Lung (tissue), 12 donors: Measurements from ENCODE around the gene TRAPPC12. TPM values are rescaled to one million over a fixed set of nuclear protein-coding genes. Genes with fewer than 3 reads are reported as not detected.

ENCODE experiments used
- ATAC-seq: fragments of 200-7000 bp; cut with Tn5 transposase; one replicate; pipeline ENCODE4 v1.9.1; 2020; ENCODE audit warnings: moderate number of reproducible peaks; ENCODE audit not compliant: insufficient read depth, low FRiP score
- DNase-seq, 3 donors: peaks; one replicate each; pipeline ENCODE4 v3.0.0-alpha.2; 2013 to 2017
- H3K27ac ChIP-seq, 2 donors: one replicate each; pipeline ENCODE4 v1.5.1; 2013; ENCODE audit warnings: mild to moderate bottlenecking in 2 of 2, moderate library complexity in 2 of 2, control low read depth in 1 of 2, inconsistent platforms in 1 of 2, low read depth in 1 of 2, low read length in 1 of 2
- H3K27me3 ChIP-seq, 3 donors: one replicate each; pipeline ENCODE4 v1.5.1; 2013; ENCODE audit warnings: low read length in 2 of 3; ENCODE audit not compliant: control insufficient read depth in 3 of 3, insufficient read depth in 3 of 3
- H3K36me3 ChIP-seq, 4 donors: one replicate each; pipeline ENCODE4 v1.5.1; 2013; ENCODE audit warnings: low read length in 4 of 4, mild to moderate bottlenecking in 1 of 4, moderate library complexity in 1 of 4; ENCODE audit not compliant: control insufficient read depth in 4 of 4, insufficient read depth in 4 of 4
- H3K4me1 ChIP-seq, 5 donors: one replicate each; pipeline ENCODE4 v1.5.1; 2013; ENCODE audit warnings: low read length in 5 of 5, mild to moderate bottlenecking in 2 of 5, moderate library complexity in 1 of 5; ENCODE audit not compliant: control insufficient read depth in 5 of 5, insufficient read depth in 5 of 5
- H3K4me3 ChIP-seq: one replicate; pipeline ENCODE4 v1.5.1; 2013; ENCODE audit warnings: mild to moderate bottlenecking, control low read depth, moderate library complexity
- H3K9ac ChIP-seq, 2 donors: one replicate each; pipeline ENCODE4 v1.5.1; 2013; ENCODE audit warnings: low read length in 2 of 2, control low read depth in 1 of 2; ENCODE audit not compliant: insufficient read depth in 1 of 2
- H3K9me3 ChIP-seq, 4 donors: one replicate each; pipeline ENCODE4 v1.5.1; 2013; ENCODE audit warnings: low read length in 3 of 4, mild to moderate bottlenecking in 1 of 4, moderate library complexity in 1 of 4; ENCODE audit not compliant: control insufficient read depth in 4 of 4, insufficient read depth in 3 of 4
- WGBS, 2 donors: extraction: QIAGEN DNeasy Blood & Tissue Kit; methylation state at CpG; one replicate each; pipeline ENCODE4 v1.1.7; 2013; 5-methylcytosine and 5-hydroxymethylcytosine counted together
- polyA plus RNA-seq, 2 donors: library from polyadenylated mRNA; stranded (reverse); fragments of 200-250 nt; gene quantifications; one replicate each; pipeline ENCODE4 v1.2.1, GENCODE V29; 2013
- total RNA-seq, 2 donors: library from RNA; depleted of rRNA in 1 of 2; stranded (reverse); fragments of >200 nt in 1 of 2; gene quantifications; one replicate each; pipeline ENCODE4 v1.2.1, GENCODE V29; 2014 to 2021
- TF ChIP-seq, protein P1 (sequence below): IDR thresholded peaks from 2 replicates; pipeline ENCODE4 v1.5.1; 2012; ENCODE audit warnings: mild to moderate bottlenecking; ENCODE audit errors: control extremely low read depth, extremely low read depth
- donor health status: control.
- donor health status: control.
- donor health status: Bipolar disorder and iron deficiency.
- donor health status: healthy.
- donor health status: DM: yes; HTN: yes; CAD: no.

TRAPPC12 gene
- total and polyA plus RNA-seq, 4 donors, result 49.9 to 117 (median 91.0) TPM

DNA sequence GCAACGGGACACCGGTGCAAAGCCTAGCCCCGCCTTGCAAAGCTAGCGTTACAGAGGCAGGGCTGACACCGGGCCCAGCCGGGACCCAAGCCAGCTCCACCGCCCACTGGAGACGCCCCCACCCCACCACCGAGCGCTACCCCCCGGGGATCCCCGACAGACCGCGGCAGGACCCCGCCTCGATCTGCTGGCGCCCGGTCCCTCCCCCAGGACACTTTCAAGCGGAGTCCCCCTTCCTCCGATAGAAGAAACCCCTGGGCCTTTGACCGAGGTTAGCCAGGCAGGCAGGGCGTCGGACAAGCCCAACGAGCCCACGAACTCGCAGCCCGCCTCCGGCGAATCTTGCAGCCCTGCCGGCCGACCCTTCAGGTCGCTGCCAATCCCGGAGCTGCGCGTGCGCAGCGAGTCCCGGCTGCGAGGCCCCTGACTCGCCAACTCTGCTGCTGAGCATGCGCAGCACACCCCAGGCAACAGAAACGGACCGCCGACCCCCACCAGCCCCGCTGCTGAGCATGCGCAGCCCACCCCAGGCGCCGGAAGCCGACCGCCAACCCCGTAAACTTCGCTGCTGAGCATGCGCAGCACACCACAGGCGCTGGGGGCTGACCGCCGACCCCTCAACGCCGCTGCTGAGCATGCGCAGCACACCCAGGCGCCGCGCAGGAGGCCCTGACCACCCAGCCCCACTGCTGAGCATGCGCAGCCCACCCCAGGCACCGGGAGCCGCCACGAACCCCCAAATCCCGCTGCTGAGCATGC lies 139.2 kb downstream of the TRAPPC12 start:
- ATAC-seq, result peak; percentile 89
- Histone ChIP-seq H3K4me3 (peak overlapping the region; percentile 86), H3K27ac (peak overlapping the region; percentile 98 to 99), H3K4me1 (peaks cover 6 to 29% (median 11%) of the 10 kb centered on the region in 5 donors), H3K27me3 (no peaks in the 10 kb centered on the region), H3K9me3 (no peaks in the 10 kb centered on the region), H3K36me3 (peaks cover 0 to 3% (median 0%) of the 10 kb centered on the region in 4 donors), H3K9ac (peak overlapping the region in 1 of 2 donors; percentile 66)
- peak; percentile 99 to 100 (median 100) for DNase-seq
- 0% methylated on average over 66 to 67 of the region's 67 CpGs for WGBS, 2 donors
- TF ChIP-seq, protein P1, sequence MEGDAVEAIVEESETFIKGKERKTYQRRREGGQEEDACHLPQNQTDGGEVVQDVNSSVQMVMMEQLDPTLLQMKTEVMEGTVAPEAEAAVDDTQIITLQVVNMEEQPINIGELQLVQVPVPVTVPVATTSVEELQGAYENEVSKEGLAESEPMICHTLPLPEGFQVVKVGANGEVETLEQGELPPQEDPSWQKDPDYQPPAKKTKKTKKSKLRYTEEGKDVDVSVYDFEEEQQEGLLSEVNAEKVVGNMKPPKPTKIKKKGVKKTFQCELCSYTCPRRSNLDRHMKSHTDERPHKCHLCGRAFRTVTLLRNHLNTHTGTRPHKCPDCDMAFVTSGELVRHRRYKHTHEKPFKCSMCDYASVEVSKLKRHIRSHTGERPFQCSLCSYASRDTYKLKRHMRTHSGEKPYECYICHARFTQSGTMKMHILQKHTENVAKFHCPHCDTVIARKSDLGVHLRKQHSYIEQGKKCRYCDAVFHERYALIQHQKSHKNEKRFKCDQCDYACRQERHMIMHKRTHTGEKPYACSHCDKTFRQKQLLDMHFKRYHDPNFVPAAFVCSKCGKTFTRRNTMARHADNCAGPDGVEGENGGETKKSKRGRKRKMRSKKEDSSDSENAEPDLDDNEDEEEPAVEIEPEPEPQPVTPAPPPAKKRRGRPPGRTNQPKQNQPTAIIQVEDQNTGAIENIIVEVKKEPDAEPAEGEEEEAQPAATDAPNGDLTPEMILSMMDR, result no peak

DNA sequence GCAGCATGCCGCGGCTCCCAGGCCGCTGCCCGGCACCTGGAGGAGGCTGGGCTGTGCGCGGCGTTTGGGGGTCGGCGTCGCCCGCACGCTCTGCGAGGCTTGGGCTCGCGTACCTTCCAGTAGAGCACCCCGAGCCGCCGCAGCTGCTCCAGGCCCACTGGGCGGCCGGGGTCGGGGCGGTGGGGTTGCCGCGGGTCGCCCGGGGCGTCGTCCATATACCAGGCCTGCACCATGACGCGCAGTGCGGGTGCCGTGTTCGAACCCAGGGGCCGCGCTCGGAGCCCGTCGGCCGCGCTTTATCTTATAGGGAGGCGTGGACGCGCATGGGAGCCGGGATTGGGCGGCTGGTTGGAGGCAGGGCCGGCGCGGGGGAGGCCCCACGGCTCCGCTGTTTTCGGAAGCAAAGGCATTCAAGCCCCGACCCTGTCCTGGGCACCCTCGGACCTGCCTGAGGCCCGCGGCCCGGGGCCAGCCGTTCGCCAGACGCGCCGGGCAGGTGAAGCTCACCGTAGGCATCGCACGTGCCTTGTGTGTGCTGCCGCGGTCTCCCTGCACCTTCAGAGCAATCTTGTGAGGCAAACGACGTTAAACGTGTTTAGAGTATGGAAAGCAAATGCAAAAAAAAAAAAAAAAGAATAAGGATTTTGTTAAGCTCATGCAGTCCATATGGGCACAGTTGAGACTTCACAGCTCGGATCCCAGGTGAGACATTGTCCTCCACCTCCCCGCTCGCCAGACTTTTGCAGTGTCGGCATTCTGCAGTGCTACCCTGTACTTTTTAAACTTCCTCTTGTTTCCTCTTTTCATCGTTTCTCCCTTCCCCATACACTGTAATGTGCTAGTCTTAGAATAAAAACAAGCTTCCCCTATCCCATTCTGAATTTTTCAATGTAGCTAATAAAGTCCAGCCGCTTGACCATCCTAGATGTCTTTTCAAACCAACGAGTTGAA lies 140.0 kb downstream of the TRAPPC12 start, which contains the start of gene ADI1:
Gene ADI1 (minus strand): TSS at position 277 of the 951 bp plus-strand sequence. CDS start 44 bp downstream, at position 233.
- peak; percentile 82 to 87 (median 85) for DNase-seq
- Histone ChIP-seq H3K4me3 (peak within 1 kb of the TSS; percentile 86), H3K9me3 (no peaks in the 10 kb centered on the region), H3K27ac (peak within 1 kb of the TSS; percentile 98 to 99), H3K36me3 (peaks cover 0 to 2% (median 0%) of the 10 kb centered on the region in 4 donors), H3K9ac (peak within 1 kb of the TSS; percentile 57 to 66), H3K4me1 (peaks cover 9 to 33% (median 16%) of the 10 kb centered on the region in 5 donors), H3K27me3 (no peaks in the 10 kb centered on the region)
- ATAC-seq, result peak; percentile 85
- TF ChIP-seq, protein P1, result no peak
- 2% methylated on average over 74 to 76 of the region's 76 CpGs for WGBS, 2 donors

DNA sequence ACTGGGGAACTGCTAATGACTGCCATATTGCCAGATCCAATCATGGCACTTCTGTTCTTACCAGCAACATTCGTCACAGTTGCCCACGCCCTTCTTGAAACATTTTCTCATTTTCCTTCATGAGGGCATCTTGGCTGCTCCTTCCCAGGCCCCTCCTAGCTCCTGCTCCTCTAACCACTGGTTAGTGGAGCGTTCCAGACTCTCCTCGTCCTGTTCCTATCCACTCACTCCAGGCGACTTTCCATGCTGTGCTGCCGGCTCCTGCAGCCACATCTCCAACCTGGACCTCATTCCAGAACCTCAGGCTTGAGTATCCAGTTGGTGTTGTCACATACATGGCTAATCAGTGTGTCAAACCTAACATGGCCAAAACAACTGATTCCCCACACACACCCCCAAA lies 141.1 kb downstream of the TRAPPC12 start:
- no peak for DNase-seq
- ATAC-seq, result no peak
- no peak overlapping the region for H3K9ac ChIP-seq
- H3K27ac ChIP-seq, result no peak overlapping the region
- no peak overlapping the region for H3K4me3 ChIP-seq
- H3K4me1 ChIP-seq, result peaks cover 9 to 36% (median 16%) of the 10 kb centered on the region in 5 donors
- no peaks in the 10 kb centered on the region for H3K27me3 ChIP-seq
- H3K36me3 ChIP-seq, result peaks cover 0 to 2% (median 0%) of the 10 kb centered on the region in 4 donors
- 93 to 97% methylated on average over 6 of the region's 6 CpGs for WGBS, 2 donors
- no peaks in the 10 kb centered on the region for H3K9me3 ChIP-seq
- TF ChIP-seq, protein P1, result no peak
